T-cell (primary cell): ENCODE measurements around the gene CCDC126. TPM values are rescaled to one million over a fixed set of nuclear protein-coding genes. Genes with fewer than 3 reads are reported as not detected.

Experiments used
- ATAC-seq, 4 experiments: fragments of 200-7000 bp in 3 of 4; fragments of 150-1000 bp in 1 of 4; cut with Tn5 transposase; replicated peaks in 1 of 4; 1 replicate in 3 of 4; 2 replicates in 1 of 4; pipeline ENCODE4 v1.10.0; 2021; ENCODE audit warnings: moderate library complexity in 3 of 4, mild to moderate bottlenecking in 2 of 4, moderate number of reproducible peaks in 1 of 4
- CTCF ChIA-PET, 2 donors: fragments of 300-600 bp; sonication (Branson Sonifier 250); formaldehyde crosslinking; loops; one replicate each; lab custom pipeline; 2022; ENCODE audit warnings: antibody characterized with exemption in 2 of 2; lab: Charles Lee
- POLR2A ChIA-PET, 2 donors: fragments of 300-600 bp; sonication (Branson Sonifier 250); formaldehyde crosslinking; loops; one replicate each; lab custom pipeline; 2022; ENCODE audit warnings: antibody characterized with exemption in 2 of 2; lab: Charles Lee
- DNase-seq, 35 experiments: peaks; one replicate each; pipeline versions ENCODE4 v3.0.0 to v3.0.0-alpha.2; 2013 to 2023
- H3K27ac ChIP-seq: one replicate; pipeline ENCODE4 v1.5.1; 2013; ENCODE audit warnings: low read length
- H3K27me3 ChIP-seq, 2 experiments: replicated peaks in 1 of 2; 1 replicate in 1 of 2; 2 replicates in 1 of 2; pipeline versions ENCODE4 v1.6.1 to v1.7.0; 2013; ENCODE audit warnings: low read length in 1 of 2, mixed read lengths in 1 of 2; ENCODE audit not compliant: control insufficient read depth in 2 of 2, insufficient read depth in 2 of 2; ENCODE audit errors: extremely low read depth in 1 of 2
- H3K36me3 ChIP-seq, 2 donors: 1 replicate in 1 of 2; 2 replicates in 1 of 2; pipeline versions ENCODE4 v1.6.1 to v1.7.0; 2013; ENCODE audit warnings: low read length in 1 of 2; ENCODE audit not compliant: control insufficient read depth in 2 of 2, insufficient read depth in 1 of 2; ENCODE audit errors: extremely low read depth in 1 of 2
- H3K4me1 ChIP-seq, 2 experiments: 1 replicate in 1 of 2; 2 replicates in 1 of 2; pipeline versions ENCODE4 v1.6.1 to v1.7.0; 2013; ENCODE audit warnings: low read length in 2 of 2, mixed read lengths in 1 of 2; ENCODE audit not compliant: insufficient read depth in 2 of 2, control insufficient read depth in 1 of 2; ENCODE audit errors: extremely low read depth in 1 of 2
- H3K4me3 ChIP-seq, 2 donors: 1 replicate in 1 of 2; 2 replicates in 1 of 2; pipeline versions ENCODE4 v1.5.1 to v1.7.0; 2013; ENCODE audit warnings: mild to moderate bottlenecking in 2 of 2, low read length in 1 of 2, moderate library complexity in 1 of 2; ENCODE audit not compliant: control insufficient read depth in 1 of 2; ENCODE audit errors: extremely low read depth in 1 of 2
- H3K9me3 ChIP-seq: 2 replicates; pipeline ENCODE4 v1.7.0; 2013
- H3K27ac Mint-ChIP-seq, 2 donors: one replicate each; pipeline ENCODE4 v1.8.0; 2020 to 2021; ENCODE audit warnings: mild to moderate bottlenecking in 2 of 2, mixed read lengths in 2 of 2
- H3K27me3 Mint-ChIP-seq, 2 donors: one replicate each; pipeline ENCODE4 v1.8.0; 2021 to 2022; ENCODE audit warnings: mixed read lengths in 2 of 2
- H3K36me3 Mint-ChIP-seq: one replicate; pipeline ENCODE4 v1.8.0; 2021; ENCODE audit warnings: mixed read lengths
- H3K4me1 Mint-ChIP-seq, 3 donors: one replicate each; pipeline ENCODE4 v1.8.0; 2020 to 2022; ENCODE audit warnings: mixed read lengths in 3 of 3, mild to moderate bottlenecking in 1 of 3
- H3K4me3 Mint-ChIP-seq, 3 donors: one replicate each; pipeline ENCODE4 v1.8.0; 2020 to 2022; ENCODE audit warnings: mild to moderate bottlenecking in 3 of 3, mixed read lengths in 3 of 3, moderate library complexity in 3 of 3
- H3K9me3 Mint-ChIP-seq, 3 donors: one replicate each; pipeline ENCODE4 v1.8.0; 2020 to 2022; ENCODE audit warnings: mixed read lengths in 3 of 3
- WGBS: methylation state at CpG from one replicate; pipeline ENCODE4 v1.1.5; 2013; ENCODE audit warnings: missing lambda C conversion rate; ENCODE audit not compliant: insufficient coverage; 5-methylcytosine and 5-hydroxymethylcytosine counted together
- total RNA-seq, 35 experiments: library from RNA in 6 of 35; stranded (reverse) in 6 of 35; fragments of 120-200 nt in 1 of 35; gene quantifications; one replicate each; pipeline versions ENCODE4 v1.2.1 to v1.2.4 and lab custom pipeline; 2013 to 2026

Gene CCDC126
- total RNA-seq, 5 donors from 2014 or later (not counting 1 experiment from before 2014, with no cell fraction given) = 10.4 to 15.6 (median 11.1) TPM

- Mint-ChIP-seq H3K27ac (no peak overlapping the region), H3K9me3 (no peaks in the 10 kb centered on the region), H3K4me3 (no peak overlapping the region), H3K36me3 (no peaks in the 10 kb centered on the region), H3K27me3 (no peaks in the 10 kb centered on the region), H3K4me1 (no peaks in the 10 kb centered on the region)
- Histone ChIP-seq H3K36me3 (no peaks in the 10 kb centered on the region), H3K9me3 (no peaks in the 10 kb centered on the region), H3K27me3 (no peaks in the 10 kb centered on the region), H3K4me1 (no peaks in the 10 kb centered on the region), H3K4me3 (no peak overlapping the region), H3K27ac (no peak overlapping the region)
- POLR2A ChIA-PET = no interaction called here
- CTCF ChIA-PET = interaction anchor here in 1 of 2 donors (0.8 kb wide), 1 partner anchor 953 kb away, joined by 7 read pairs; no protein-coding TSS in a partner anchor
- no peak for ATAC-seq
- DNase-seq = no peak
- no CpG with 5 or more reads among the region's 1 CpG for WGBS
Measured at GRCh38 chr7:23645822-23646221, 48.6 kb downstream of the CCDC126 start.

- CTCF ChIA-PET = no interaction called here
- POLR2A ChIA-PET = no interaction called here
Measured at GRCh38 chr7:23653942-23654341, 56.8 kb downstream of the CCDC126 start.

GRCh38 chr7:23654508-23654907, 57.3 kb downstream of the CCDC126 start:
- H3K9me3 Mint-ChIP-seq = peaks cover 18 to 45% (median 28%) of the 10 kb centered on the region in 3 donors
- ATAC-seq = no peak
- no peak overlapping the region for H3K4me3 ChIP-seq
- H3K4me3 Mint-ChIP-seq = no peak overlapping the region
- H3K4me1 ChIP-seq = no peaks in the 10 kb centered on the region
- ChIA-PET CTCF (no interaction called here), POLR2A (no interaction called here)
- H3K36me3 ChIP-seq = no peaks in the 10 kb centered on the region
- DNase-seq = peak in 1 of 35 experiments; percentile 4
- WGBS = no CpG with 5 or more reads among the region's 1 CpG
- no peaks in the 10 kb centered on the region for H3K9me3 ChIP-seq
- no peak overlapping the region for H3K27ac Mint-ChIP-seq
- no peaks in the 10 kb centered on the region for H3K27me3 Mint-ChIP-seq
- H3K27ac ChIP-seq = no peak overlapping the region
- H3K4me1 Mint-ChIP-seq = no peaks in the 10 kb centered on the region
- H3K27me3 ChIP-seq = no peaks in the 10 kb centered on the region
- peaks cover 6% of the 10 kb centered on the region for H3K36me3 Mint-ChIP-seq

More at GRCh38 chr7:23653942-23654341, 56.8 kb downstream of the CCDC126 start:
- H3K9me3 Mint-ChIP-seq = peaks cover 17 to 41% (median 27%) of the 10 kb centered on the region in 3 donors
- H3K4me1 ChIP-seq = no peaks in the 10 kb centered on the region
- H3K36me3 Mint-ChIP-seq = peaks cover 6% of the 10 kb centered on the region
- no peak overlapping the region for H3K27ac ChIP-seq
- H3K4me3 Mint-ChIP-seq = no peak overlapping the region
- H3K9me3 ChIP-seq = no peaks in the 10 kb centered on the region
- no peaks in the 10 kb centered on the region for H3K27me3 ChIP-seq
- no peaks in the 10 kb centered on the region for H3K36me3 ChIP-seq
- DNase-seq = no peak
- no peak overlapping the region for H3K4me3 ChIP-seq
- H3K4me1 Mint-ChIP-seq = no peaks in the 10 kb centered on the region
- H3K27me3 Mint-ChIP-seq = no peaks in the 10 kb centered on the region
- 91% methylated on average over 1 of the region's 5 CpGs for WGBS
- no peak overlapping the region for H3K27ac Mint-ChIP-seq
- ATAC-seq = no peak

GRCh38 chr7:23655433-23655832, 58.3 kb downstream of the CCDC126 start:
- H3K4me3 ChIP-seq = no peak overlapping the region
- 97% methylated on average over 12 of the region's 22 CpGs for WGBS
- H3K4me3 Mint-ChIP-seq = no peak overlapping the region
- H3K27ac Mint-ChIP-seq = no peak overlapping the region
- DNase-seq (no peak), ATAC-seq (no peak)
- no peaks in the 10 kb centered on the region for H3K36me3 ChIP-seq
- H3K36me3 Mint-ChIP-seq = peaks cover 6% of the 10 kb centered on the region
- H3K4me1 Mint-ChIP-seq = no peaks in the 10 kb centered on the region
- no peaks in the 10 kb centered on the region for H3K27me3 Mint-ChIP-seq
- POLR2A ChIA-PET = interaction anchor here in 1 of 2 donors (0.5 kb wide), 1 partner anchor 569 kb away, joined by 3 read pairs; no protein-coding TSS in a partner anchor
- CTCF ChIA-PET = no interaction called here
- H3K9me3 ChIP-seq = no peaks in the 10 kb centered on the region
- no peaks in the 10 kb centered on the region for H3K27me3 ChIP-seq
- no peaks in the 10 kb centered on the region for H3K4me1 ChIP-seq
- peaks cover 18 to 46% (median 28%) of the 10 kb centered on the region in 3 donors for H3K9me3 Mint-ChIP-seq
- H3K27ac ChIP-seq = no peak overlapping the region

- no peaks in the 10 kb centered on the region for H3K4me1 Mint-ChIP-seq
- no peaks in the 10 kb centered on the region for H3K4me1 ChIP-seq
- H3K27me3 ChIP-seq = peaks cover 0 to 2% of the 10 kb centered on the region in 2 experiments
- peaks cover 13 to 36% (median 23%) of the 10 kb centered on the region in 3 donors for H3K9me3 Mint-ChIP-seq
- H3K4me3 Mint-ChIP-seq = no peak overlapping the region
- POLR2A ChIA-PET = no interaction called here
- H3K9me3 ChIP-seq = no peaks in the 10 kb centered on the region
- 81% methylated on average over 5 of the region's 7 CpGs for WGBS
- no peak overlapping the region for H3K27ac ChIP-seq
- H3K4me3 ChIP-seq = no peak overlapping the region
- H3K36me3 ChIP-seq = no peaks in the 10 kb centered on the region
- H3K27ac Mint-ChIP-seq = no peak overlapping the region
- no peaks in the 10 kb centered on the region for H3K27me3 Mint-ChIP-seq
- ATAC-seq = no peak
- CTCF ChIA-PET = interaction anchor here in 1 of 2 donors (0.9 kb wide), 1 partner anchor 55 kb away, joined by 3 read pairs; no protein-coding TSS in a partner anchor
- H3K36me3 Mint-ChIP-seq = peaks cover 2% of the 10 kb centered on the region
- DNase-seq = no peak
Measured at GRCh38 chr7:23658831-23659427, 61.7 kb downstream of the CCDC126 start.

- H3K36me3 Mint-ChIP-seq = no peaks in the 10 kb centered on the region
- H3K27ac Mint-ChIP-seq = no peak overlapping the region
- POLR2A ChIA-PET = no interaction called here
- Histone ChIP-seq H3K27ac (no peak overlapping the region), H3K27me3 (peaks cover 0 to 2% of the 10 kb centered on the region in 2 experiments), H3K36me3 (no peaks in the 10 kb centered on the region), H3K4me1 (no peaks in the 10 kb centered on the region), H3K4me3 (no peak overlapping the region), H3K9me3 (no peaks in the 10 kb centered on the region)
- CTCF ChIA-PET = no interaction called here
- peaks cover 4 to 17% (median 13%) of the 10 kb centered on the region in 3 donors for H3K9me3 Mint-ChIP-seq
- ATAC-seq (no peak), DNase-seq (no peak)
- no peaks in the 10 kb centered on the region for H3K27me3 Mint-ChIP-seq
- no CpG with 5 or more reads among the region's 3 CpGs for WGBS
- H3K4me1 Mint-ChIP-seq = no peaks in the 10 kb centered on the region
- H3K4me3 Mint-ChIP-seq = no peak overlapping the region
Measured at GRCh38 chr7:23661385-23661784, 64.2 kb downstream of the CCDC126 start.
